ENCODE results near the gene TRPM3. TPM values are rescaled to one million over a fixed set of nuclear protein-coding genes. Genes with fewer than 3 reads are reported as not detected.
A peak's percentile ranks its signal among the peaks of the same experiment; 100 is the strongest.

The TRPM3 gene
- polyA plus RNA-seq, 3 donors, result not detected

DNA sequence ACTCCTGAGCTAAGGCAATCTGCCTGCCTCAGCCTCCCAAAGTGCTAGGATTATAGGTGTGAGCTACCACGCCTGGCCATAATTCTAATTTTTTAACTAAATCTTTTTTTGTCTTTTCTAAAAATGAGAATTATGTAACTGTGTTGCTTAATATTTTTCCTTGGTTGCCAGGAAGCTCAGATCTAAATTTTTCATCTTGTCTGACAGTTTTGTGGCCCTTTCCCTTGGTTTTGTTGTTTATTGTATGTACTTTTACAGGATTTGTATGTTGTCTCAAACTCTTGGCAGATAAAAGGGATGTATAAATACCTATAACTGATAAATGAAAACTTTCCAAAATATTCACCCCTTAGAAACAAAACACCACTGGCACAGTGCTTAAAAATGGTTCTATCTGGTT is 618.7 kb downstream of the TRPM3 start:
- no peaks in the 10 kb centered on the region for H3K9me3 ChIP-seq (replicated peaks in 1 of 2; ENCODE audit: control insufficient read depth in 1 of 2, insufficient read depth in 1 of 2, low read length in 2 of 2)
- H3K4me3 Mint-ChIP-seq, result no peak overlapping the region
- peaks cover 0 to 3% (median 2%) of the 10 kb centered on the region in 3 donors for H3K27me3 Mint-ChIP-seq (ENCODE audit: low read depth in 3 of 3)
- no peaks in the 10 kb centered on the region for H3K79me2 ChIP-seq (ENCODE audit: insufficient read depth, low read length)
- H3K9me3 Mint-ChIP-seq, result no peaks in the 10 kb centered on the region
- H3K9ac ChIP-seq (ENCODE audit: insufficient read depth, low read length, poor library complexity, severe bottlenecking), result no peak overlapping the region
- H3K4me1 ChIP-seq (ENCODE audit: control insufficient read depth in 1 of 2, insufficient read depth in 2 of 2, low read length in 2 of 2), result peaks cover 13 to 25% of the 10 kb centered on the region in 2 donors
- no peaks in the 10 kb centered on the region for H3K36me3 Mint-ChIP-seq
- no peak overlapping the region for H3K27ac ChIP-seq (ENCODE audit: low read depth in 1 of 2, low read length in 2 of 2)
- DNase-seq, result no peak
- H3K4me2 ChIP-seq (replicated peaks; ENCODE audit: extremely low read depth, low read length, poor library complexity, severe bottlenecking), result no peak overlapping the region
- H2AFZ ChIP-seq (ENCODE audit: insufficient read depth, low read depth, low read length, poor library complexity, severe bottlenecking), result no peak overlapping the region
- intact Hi-C loops (cut with micrococcal nuclease), result loop anchor here in 1 of 2 donors (10.0 kb wide), 1 partner anchor 52 kb away; no protein-coding TSS in a partner anchor
- peak overlapping the region in 2 of 7 donors; percentile 24 to 41 for H3K27ac Mint-ChIP-seq
- H3K36me3 ChIP-seq (replicated peaks in 1 of 2; ENCODE audit: control insufficient read depth in 1 of 2, insufficient read depth in 2 of 2, low read length in 2 of 2), result no peaks in the 10 kb centered on the region
- H3K4me3 ChIP-seq (replicated peaks in 1 of 3; ENCODE audit: low read depth in 2 of 3, low read length in 3 of 3), result no peak overlapping the region
- no peaks in the 10 kb centered on the region for H4K20me1 ChIP-seq (ENCODE audit: insufficient read depth, low read length)
- no peaks in the 10 kb centered on the region for H3K27me3 ChIP-seq (ENCODE audit: control insufficient read depth in 2 of 2, insufficient read depth in 2 of 2, low read length in 2 of 2)
- peaks cover 29% of the 10 kb centered on the region for H3K4me1 Mint-ChIP-seq
- WGBS (ENCODE audit: insufficient coverage), result no CpG with 5 or more reads among the region's 1 CpG
- TF ChIP-seq, protein P1, sequence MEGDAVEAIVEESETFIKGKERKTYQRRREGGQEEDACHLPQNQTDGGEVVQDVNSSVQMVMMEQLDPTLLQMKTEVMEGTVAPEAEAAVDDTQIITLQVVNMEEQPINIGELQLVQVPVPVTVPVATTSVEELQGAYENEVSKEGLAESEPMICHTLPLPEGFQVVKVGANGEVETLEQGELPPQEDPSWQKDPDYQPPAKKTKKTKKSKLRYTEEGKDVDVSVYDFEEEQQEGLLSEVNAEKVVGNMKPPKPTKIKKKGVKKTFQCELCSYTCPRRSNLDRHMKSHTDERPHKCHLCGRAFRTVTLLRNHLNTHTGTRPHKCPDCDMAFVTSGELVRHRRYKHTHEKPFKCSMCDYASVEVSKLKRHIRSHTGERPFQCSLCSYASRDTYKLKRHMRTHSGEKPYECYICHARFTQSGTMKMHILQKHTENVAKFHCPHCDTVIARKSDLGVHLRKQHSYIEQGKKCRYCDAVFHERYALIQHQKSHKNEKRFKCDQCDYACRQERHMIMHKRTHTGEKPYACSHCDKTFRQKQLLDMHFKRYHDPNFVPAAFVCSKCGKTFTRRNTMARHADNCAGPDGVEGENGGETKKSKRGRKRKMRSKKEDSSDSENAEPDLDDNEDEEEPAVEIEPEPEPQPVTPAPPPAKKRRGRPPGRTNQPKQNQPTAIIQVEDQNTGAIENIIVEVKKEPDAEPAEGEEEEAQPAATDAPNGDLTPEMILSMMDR (IDR thresholded peaks at IDR 0.05), result no peak

DNA sequence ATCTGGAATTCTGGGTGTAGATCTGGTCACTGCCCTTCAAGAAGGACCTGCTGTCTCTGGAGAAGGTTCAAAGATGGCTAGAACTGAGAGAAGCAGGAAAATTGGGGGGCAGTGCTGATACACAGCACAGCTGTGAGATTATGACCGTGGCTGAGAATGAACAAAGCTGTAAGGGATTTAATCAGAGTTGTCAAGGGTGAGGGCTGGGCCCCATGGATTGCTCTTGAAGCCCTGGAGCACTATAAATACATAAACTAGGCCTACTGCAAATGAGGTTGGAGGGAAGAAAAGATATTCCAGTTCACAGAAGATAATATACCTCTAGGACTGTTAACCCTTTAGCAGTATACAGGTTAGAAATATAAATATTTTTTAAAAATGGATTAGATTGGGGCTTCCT is 620.6 kb downstream of the TRPM3 start:
- Histone ChIP-seq H4K20me1 (ENCODE audit: insufficient read depth, low read length) (no peaks in the 10 kb centered on the region), H3K27me3 (ENCODE audit: control insufficient read depth in 2 of 2, insufficient read depth in 2 of 2, low read length in 2 of 2) (no peaks in the 10 kb centered on the region), H3K36me3 (replicated peaks in 1 of 2; ENCODE audit: control insufficient read depth in 1 of 2, insufficient read depth in 2 of 2, low read length in 2 of 2) (no peaks in the 10 kb centered on the region), H3K9me3 (replicated peaks in 1 of 2; ENCODE audit: control insufficient read depth in 1 of 2, insufficient read depth in 1 of 2, low read length in 2 of 2) (no peaks in the 10 kb centered on the region), H3K4me2 (replicated peaks; ENCODE audit: extremely low read depth, low read length, poor library complexity, severe bottlenecking) (no peak overlapping the region), H3K27ac (ENCODE audit: low read depth in 1 of 2, low read length in 2 of 2) (no peak overlapping the region), H3K4me3 (replicated peaks in 1 of 3; ENCODE audit: low read depth in 2 of 3, low read length in 3 of 3) (no peak overlapping the region), H3K9ac (ENCODE audit: insufficient read depth, low read length, poor library complexity, severe bottlenecking) (no peak overlapping the region), H3K79me2 (ENCODE audit: insufficient read depth, low read length) (no peaks in the 10 kb centered on the region), H3K4me1 (ENCODE audit: control insufficient read depth in 1 of 2, insufficient read depth in 2 of 2, low read length in 2 of 2) (peaks cover 13 to 26% of the 10 kb centered on the region in 2 donors), H2AFZ (ENCODE audit: insufficient read depth, low read depth, low read length, poor library complexity, severe bottlenecking) (no peak overlapping the region)
- TF ChIP-seq, protein P1 (IDR thresholded peaks at IDR 0.05), result no peak
- H3K4me1 Mint-ChIP-seq, result peaks cover 26% of the 10 kb centered on the region
- no peak overlapping the region for H3K4me3 Mint-ChIP-seq
- no peak overlapping the region for H3K27ac Mint-ChIP-seq
- peaks cover 0 to 4% (median 0%) of the 10 kb centered on the region in 3 donors for H3K27me3 Mint-ChIP-seq (ENCODE audit: low read depth in 3 of 3)
- H3K36me3 Mint-ChIP-seq, result no peaks in the 10 kb centered on the region
- DNase-seq, result no peak
- no peaks in the 10 kb centered on the region for H3K9me3 Mint-ChIP-seq
- intact Hi-C loops (cut with micrococcal nuclease), result loop anchor here in 1 of 2 donors (10.0 kb wide), 1 partner anchor 54 kb away; no protein-coding TSS in a partner anchor
- WGBS (ENCODE audit: insufficient coverage), result no CpG with 5 or more reads among the region's 1 CpG

All from CD14-positive monocyte (primary cell).